ENCODE results near the gene CCDC117.

Gene CCDC117

DNA sequence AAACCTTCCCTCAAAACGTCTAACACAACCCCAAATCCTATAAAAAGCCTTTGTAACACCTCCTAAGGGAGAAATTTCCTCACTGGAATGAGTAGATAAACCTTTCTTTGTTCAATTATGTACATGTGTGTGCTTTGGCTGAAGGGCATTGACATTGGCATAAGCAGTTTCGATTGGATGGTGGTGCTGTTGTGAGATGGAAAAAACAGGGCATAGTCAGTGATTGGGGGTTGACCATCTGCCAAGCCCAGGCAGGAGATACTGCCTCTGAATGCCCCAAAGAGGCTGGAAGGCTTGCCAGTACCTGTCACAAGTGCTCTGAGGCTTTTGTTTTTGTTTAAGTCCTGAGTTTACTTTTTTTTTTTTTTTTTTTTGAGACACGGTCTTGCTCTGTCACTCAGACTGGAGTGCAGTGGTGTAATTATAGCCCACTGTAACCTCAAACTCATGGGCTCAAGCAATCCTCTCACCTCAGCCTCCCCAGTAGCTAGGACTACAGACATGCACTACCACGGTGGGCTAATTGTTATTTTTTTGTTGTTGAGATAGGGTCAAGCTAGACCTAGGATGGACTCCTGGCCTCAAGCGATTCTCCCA is 1.2 kb upstream of the CCDC117 start:
- DNase-seq: no peak

DNA sequence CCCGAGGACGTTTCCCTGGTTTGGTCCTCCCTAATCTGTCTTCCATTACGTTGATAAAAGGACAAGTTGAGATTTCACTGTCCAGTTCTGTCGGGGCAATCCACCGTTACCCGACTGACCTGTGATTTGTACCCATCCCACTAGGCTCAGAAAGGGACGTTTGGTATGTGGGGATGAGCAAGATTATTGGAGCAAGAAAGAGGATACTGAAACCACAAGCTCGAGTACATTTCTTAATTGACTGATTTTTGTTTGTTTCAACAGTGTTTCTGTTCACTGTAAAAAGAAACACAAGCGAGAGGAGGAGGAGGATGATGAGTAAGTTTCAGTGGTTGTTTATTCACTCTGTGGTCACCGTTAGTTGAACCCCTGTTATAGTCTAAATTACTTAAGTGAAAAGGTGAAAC is 969 bp downstream of the CCDC117 start:
- DNase-seq: no peak

DNA sequence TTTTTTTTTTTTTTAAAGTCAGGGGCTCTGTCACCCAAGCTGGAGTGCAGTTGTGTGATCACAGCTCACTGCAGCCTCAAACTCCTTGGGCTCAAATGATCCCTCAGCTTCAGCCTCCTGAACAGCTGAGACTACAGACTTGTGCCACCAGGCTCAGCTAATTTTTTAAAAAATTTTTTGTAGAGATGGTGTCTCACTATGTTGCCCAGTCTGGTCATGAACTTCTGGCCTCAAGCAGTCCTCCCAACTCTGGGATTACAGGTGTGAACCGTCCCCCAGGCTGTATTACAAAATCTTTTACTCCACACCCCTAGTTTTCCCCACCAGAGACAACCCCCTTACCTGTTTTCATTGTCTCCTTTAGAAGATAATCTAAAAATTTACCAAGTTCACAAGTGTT is 1.9 kb downstream of the CCDC117 start:
- DNase-seq: no peak

DNA sequence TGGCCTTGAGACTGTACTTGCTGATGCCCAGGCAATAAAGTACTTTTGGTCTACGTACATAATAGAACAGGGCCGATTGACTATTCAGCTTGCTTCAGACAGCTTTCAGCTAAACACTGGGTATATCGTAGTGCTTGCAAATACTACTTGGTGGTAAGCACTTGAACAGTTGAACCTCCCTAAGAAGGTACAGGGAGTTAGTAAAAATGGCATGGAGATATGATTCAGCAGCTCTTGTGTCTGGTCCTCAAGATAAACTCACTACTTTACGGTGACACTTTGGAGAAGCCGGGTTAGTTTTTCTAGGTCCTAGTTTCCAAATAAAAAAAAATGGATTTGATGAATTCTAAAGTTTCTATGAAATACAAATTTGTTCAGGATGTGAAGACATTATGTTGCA is 7.3 kb downstream of the CCDC117 start:
- DNase-seq: no peak

DNA sequence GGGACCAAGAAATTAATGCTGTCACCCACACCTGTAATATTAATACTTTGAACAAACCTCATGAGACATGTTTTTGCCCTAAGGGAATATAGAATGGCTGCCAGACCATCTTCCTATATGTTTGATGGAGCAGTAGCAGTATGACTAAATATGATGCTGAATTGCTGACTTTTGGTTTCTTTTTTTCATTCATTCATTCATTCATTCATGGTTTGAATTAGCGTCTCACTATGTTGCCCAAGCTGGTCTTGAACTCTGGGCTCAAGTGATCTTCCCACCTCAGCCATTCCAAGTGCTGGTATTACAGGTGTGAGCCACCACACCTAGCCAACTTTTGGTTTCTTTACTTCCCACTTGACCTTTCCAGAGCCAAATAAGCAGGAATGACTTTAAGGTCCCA is 7.8 kb downstream of the CCDC117 start:
- DNase-seq: no peak

DNA sequence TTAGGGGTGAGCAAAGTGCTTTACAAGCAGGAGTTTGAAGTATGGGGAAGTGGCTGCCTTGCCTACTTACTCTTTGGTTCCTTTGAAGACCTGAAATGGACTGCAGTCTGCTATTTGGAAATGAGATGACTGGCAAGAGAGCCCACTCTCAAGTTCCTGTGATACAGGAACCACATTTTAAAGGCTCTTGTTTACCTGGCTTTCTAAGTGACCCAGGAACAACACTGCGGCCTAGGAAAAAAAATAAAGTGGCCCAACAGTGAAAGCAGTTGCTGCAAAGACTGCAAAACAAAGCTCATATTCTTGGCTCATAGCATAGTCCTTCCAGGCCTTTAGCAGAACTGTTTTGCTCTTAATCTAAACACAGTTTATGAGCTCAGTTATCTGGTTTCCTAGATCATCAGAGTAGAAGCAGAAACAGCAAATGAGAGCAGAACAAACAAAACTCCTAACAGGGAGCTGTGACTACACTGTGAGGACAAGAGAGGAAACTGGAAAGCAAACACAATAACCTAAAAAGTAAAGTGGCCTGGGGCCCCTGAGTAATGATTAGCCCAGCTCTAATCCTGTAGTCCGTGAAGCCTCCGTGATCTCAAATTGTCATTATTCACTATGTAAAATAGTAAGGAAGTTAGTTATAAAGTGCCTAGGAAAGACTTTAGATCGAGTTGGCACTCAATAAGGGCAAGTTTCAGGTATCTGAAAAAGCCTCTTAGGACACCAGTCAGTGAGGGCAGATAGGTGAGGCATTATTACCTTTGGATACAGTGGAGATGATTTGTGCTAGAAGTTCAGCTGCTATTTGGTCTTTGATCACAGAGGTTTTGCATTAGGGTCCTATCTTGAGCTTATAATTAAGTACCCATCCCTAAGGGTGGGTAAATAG is 11.5 kb downstream of the CCDC117 start:
- no peak for DNase-seq

DNA sequence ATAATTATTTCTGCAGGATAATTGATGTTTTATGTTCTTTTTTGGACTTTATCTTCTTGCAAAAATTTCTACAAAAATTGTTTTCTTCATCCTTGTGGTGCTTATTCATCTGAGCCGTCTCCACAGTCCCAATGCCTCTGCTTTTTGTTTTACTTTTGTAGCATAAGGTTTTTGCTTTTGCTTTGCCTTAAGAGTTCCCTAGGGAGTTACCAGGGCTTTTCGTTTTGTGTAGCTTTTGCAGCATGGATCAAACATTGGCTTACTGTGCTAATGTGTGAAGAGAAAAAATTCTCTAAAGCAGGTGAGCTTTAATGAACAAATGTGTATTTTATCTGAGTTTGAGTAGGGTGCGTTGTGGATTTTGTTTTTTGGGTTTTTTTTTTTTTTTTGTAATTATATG is 16.1 kb downstream of the CCDC117 start:
- DNase-seq: no peak

DNA sequence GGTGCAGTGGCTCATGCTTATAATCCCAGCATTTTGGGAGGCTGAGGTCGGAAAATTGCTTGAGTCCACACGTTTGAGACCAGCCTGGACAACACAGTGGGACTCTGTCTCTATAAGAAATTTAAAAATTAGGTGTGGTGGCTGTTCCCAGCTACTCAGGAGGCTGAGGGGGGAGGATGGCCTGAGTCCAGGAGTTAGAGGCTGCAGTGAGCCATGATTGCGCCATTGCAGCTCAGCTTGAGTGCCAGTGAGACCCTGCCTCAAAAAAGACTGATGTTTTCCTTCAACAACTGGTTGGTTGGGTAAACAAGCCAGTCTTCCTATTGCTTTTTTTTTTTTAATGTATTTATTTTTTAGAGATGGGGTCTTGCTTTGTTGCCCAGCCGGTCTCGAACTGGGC is 18.6 kb downstream of the CCDC117 start:
- DNase-seq: no peak

DNA sequence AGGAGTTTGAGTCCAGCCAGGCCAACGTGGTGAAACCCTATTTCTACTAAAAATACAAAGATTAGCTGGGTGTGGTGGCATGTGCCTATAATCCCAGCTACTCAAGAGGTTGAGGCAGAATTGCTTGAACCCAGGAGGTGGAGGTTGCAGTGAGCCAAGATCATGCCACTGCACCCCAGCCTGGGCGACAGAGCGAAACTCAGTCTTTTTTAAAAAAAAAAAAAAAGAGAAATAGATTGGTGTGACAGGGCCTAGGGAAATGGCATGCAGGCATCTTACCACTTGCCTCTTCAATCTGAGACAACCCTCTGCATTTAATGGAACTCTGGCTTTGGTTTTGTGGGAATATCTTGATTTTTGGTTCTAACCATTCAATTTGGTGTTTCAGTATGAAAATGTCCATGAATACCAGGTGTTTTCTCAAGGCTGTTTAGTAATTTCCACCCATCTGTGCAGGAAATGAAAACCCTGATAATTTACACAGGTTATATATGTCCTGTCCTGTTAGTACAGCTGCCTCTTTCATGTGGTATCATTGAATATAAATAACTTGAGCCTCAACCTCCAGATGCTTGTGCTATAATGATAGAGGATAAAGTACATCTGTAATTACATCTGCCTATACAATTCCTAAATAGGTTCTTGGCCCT is 19.5 kb downstream of the CCDC117 start:
- peak; percentile 84 for DNase-seq

DNA sequence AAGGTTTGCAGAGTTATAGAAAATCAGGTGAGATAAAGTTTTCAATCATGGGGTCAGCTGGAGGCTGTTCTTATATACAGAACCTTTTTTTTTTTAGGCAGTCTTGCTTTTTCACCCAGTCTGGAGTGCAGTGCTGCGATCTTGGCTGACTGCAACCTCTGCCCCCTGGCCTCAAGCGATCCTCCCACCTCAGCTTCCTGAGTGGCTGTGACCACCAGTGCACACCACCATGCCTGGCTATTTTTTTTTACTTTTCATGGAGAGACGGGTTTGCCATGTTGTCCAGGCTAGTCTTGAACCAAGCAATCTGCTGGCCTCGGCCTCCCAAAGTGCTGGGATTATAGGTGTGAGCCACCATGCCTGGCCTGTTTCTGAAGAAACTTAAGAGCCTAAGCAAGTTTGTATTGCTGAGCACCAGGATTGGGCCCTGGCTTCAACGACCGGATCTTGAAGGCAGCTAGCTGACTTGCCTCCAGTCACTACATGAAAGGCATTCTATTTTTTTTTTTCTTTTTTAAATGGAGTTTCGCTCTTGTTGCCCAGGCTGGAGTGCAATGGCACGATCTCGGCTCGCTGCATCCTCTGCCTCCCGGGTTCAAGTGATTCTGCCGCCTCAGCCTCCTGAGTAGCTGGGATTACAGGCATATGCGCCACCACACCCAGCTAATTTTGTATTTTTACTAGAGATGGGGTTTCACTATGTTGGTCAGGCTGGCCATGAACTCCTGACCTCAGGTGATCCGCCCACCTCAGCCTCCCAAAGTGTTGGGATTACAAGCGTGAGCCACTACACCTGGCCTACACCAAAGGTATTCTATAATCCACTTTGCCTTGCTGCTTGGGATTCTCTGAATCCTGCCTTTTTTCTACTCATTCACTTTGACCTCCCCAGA is 20.2 kb downstream of the CCDC117 start:
- no peak for DNase-seq

DNA sequence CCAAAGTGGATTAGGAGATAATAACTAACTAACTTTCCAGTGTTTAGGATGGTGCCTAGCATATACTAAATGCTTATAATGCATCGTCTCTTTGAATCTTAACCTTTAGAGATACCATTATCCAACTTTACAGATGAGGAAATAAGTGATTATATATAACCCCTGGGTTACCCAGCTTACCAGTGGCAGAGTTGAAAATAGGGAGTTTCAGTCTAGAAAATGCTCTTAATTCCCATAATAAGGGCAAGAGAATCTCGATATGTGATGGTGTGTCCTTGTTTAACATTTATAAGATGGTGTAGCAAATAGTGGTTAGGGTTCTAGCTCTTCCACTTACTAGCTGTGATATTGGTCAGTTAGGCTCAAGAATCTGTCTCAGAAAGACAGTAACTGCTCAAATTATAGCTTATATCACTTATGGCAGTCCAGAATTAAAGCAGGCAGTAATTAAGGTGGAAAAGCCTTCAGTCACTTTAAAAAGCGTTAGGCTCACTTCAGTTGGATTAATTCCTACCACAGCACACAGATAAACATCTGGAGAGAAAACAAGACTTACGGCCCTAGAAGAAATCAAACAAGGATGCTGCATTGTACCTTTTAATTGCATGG is 21.6 kb downstream of the CCDC117 start:
- DNase-seq: no peak

DNA sequence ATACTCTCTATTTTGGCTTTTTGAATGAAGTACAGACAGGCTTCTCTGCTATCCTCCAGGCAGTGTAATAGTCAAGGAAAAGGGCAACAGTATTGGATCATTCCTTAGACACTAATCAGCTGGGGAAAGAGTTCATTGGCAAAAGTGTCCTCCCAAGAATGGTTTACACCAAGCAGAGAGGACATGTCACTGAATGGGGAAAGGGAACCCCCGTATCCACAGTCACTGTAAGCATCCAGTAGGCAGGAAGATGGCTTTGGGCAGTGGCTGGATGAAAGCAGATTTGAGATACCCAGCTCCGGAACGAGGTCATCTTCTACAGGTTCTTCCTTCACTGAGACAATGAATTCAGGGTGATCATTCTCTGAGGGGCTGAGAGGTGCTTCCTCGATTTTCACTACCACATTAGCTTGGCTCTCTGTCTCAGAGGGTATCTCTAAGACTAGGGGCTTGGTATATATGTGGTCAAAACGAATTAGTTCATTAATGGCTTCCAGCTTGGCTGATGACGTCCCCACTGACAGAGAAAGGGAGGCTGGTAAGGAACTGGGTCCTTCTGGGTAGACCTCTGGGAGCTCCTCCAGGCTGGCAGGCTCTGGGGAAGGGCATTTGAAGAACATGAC is 22.7 kb downstream of the CCDC117 start:
- DNase-seq: no peak

DNA sequence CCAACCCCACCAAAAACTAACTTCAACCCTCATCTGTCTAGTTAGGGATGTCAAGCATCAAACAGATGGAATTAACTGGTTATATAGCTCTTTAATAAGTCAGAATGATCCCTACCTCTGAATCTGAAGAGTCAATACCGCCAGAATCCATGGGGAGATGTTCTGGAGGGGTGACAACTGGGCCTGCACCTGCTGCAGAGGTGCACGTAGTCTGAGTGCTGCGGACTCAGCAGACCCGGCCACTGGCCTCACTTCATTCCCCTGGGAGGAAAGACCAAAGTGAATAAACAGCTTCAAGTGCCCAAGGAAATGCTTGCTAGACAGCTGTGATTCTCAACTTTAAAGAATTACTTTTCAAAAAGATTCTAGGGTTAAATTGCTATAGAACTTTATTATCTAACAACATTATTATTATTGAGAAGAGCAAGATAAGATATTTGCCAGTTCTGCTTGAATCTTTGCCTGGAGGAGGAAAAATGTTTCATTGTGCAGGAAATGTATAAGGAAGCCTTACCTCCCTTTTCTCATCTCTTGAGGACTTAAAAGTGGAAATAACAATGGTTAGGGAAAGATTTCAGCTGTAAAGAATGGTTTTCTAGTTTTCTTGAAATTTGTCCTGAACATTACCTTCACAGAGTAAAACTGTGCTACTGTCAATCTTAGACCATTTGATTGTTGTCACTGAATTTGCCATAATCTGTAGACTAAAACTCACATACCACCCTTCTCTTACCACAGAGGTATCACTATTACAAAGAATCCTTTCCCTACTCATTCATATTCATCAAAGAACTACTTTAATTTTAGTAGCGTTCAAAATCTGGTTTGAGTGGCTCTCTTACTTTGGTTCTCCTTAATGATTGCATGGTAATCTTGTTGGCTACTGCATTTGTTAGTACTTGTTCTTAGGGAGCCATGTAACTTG is 23.7 kb downstream of the CCDC117 start:
- DNase-seq: no peak

DNA sequence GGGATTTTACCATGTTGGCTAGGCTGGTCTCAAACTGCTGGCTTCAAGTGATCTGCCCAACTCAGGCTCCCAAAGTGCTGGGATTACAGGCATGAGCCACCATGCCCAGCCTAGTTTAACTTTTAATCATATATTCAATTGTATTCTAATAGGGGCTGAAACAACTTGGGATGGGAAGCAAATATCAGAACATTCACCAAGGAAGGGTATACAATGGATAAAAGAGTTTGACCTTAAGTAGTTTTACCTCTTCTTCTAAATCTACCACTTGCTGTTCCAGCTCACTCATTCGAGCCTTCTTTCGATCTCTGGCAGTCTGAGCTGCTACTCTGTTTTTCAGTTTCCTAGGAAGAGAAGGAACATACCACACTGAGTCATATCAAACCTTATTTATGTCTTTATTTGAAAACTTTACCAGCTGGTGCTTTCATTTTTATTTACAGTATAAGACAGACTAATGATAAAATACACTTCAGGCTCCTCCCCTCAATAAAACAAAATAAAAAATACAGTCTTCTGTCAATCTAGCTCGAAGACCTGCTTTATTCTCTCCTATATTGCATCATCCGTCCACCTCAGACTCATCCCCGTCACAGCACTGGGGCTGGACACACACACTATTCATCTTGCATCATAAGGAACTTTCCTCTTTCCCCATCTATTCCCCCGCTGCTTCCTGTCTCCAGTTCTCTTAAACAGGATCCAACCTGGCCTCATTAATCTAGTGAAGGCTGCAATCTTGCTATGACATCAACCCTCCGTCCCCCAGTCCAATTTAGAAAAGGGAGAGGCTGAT is 26.5 kb downstream of the CCDC117 start:
- no peak for DNase-seq

DNA sequence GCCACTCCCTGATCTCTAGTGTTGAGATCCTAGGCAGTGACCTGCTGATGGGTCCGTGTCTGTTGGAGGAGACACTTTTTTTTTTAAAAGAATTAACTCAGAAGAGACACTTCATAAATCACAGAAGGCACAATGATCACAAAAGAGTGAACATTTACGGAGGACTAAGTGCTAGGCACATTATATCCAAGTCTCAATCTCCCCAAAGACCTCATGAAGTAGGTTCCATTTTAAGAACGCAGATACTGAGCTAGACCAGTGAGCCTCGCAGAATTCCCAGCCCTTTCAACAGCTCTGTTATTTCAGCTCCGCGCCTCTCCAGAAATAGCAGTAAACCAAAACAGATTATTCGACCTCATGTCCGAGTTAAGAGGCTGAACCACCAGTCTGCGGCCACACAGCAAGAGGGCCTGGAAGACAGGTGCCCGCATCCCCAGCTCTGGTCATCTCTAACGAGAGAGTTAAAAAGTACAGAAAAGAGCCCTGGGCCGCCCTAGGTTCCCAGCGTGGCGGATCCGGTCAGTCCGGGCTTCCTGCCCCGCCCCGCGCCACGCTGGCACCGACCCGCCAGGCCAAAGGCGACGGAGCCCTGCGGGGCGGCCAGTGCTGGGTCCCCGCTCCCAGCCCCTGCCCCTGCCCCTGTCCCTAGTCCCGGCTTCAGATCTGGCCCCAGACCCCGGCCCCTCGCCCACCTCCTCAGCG is 27.3 kb downstream of the CCDC117 start:
- DNase-seq: no peak

DNA sequence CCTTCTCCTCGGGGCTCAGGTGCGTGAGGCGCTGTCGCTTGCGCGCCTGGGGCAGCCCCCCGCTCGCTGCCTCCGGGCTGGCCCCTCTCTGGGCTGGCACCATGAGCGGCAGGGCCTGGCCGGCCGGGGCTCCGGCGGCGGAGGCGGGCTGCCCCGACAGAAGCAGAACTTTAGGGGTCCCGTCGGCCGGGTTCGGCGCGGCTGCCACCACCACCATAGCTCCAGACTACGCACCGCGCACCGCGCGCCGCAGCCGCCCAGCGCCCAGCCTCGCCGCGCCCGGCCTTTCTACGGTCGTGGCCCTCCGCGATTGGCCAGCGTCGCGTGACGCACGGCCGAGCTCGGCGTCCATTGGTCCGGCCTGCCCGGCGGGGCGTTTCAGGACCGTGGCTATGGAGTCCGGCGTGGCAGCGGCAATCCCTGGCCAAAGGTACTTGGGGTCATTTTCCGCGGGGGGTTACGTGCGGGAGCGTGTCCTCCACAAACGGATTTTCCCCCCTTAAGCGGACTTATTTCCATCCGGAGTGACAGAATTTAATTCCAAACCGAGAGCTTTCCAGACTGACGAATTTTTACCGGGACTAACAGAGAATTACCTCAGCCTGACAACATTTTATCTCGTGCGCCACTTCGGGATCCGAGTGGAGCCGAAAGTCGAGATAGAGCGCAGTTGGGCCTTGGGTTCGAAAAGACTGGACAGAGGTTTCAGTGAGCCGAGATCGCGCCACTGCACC is 28.0 kb downstream of the CCDC117 start, which contains the start of gene XBP1:
Gene XBP1 (minus strand): TSS at position 262 of the 734 bp plus-strand sequence.
- peak; percentile 86 for DNase-seq

DNA sequence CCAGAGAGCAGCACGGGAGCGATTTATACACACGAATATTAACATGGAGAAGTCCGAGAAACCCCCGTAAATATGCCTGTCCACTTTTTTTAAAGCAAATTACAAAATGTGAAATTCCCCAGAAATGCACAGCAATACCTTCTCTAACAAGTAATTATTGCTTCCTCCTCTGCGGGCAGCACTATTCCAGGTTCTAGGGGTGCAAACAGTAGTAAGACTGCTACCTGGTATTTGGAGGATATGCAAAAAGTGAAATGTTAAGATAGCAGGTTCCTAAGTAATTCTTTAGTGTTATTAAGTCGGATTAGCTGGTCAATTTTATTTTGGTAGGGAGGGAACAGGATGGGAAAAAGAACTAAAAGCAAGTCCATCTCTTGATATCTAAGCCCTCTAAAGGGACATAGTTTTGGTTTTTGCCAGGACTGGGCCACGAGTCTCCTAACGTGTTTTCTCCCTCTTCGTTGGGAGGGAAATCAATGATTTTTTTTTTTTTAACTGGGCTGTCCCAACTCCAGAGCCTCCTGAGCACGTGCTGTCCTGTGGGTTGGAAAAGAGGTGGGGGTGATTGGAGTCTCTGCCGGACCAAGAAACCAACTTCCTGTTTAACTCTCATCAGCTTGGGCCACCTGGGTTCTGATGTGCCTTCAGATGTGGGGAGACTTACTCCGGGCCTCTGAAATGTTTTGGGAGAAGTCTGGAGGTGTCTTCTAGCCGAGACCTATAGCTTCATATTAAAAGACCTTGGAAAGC is 29.5 kb downstream of the CCDC117 start:
- DNase-seq: no peak

DNA sequence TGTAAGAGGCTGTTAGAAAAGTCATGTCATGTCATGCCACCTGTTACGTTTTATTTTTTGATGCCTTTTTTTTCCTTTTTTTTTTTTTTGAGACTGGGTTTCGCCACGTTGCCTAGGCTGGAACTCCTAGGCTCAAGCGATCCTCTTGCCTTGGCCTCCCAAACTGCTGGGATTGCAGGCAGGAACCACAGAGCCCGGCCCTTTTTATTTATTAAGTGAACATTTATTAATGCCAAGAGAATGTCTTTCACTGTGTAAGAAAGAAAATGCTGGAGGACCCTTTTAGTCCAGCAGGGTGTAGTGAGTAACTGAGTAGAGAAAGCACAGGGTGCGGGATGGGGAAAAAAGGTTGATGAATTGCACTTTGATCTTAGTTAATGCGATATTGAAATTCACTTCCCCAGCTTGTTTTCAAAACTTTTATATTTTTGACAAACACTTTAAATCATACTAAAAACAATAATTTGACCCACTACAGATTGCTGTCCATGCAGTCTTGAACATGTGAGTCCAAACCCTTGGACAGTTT is 30.2 kb downstream of the CCDC117 start:
- no peak for DNase-seq

Data from SHP77 treated with DMSO at 0.1 percent for 48 hours (cell line).